Keratinocyte (primary cell): ENCODE data around the gene KCNJ6. TPM values are rescaled to one million over a fixed set of nuclear protein-coding genes. Genes with fewer than 3 reads are reported as not detected.

ENCODE experiments used
- DNase-seq: peaks from one replicate; pipeline ENCODE4 v3.0.0-alpha.2; 2011; ENCODE audit warnings: low read depth, missing footprints, low spot score
- FAIRE-seq: peaks from 2 replicates; lab custom pipeline; 2011; peaks lifted over from hg19 to GRCh38; lab: Jason Lieb, UNC
- H2AFZ ChIP-seq: 2 replicates; pipeline ENCODE4 v1.6.0; 2012; ENCODE audit warnings: low read length, control low read depth, inconsistent platforms; ENCODE audit not compliant: control insufficient read depth
- H3K27ac ChIP-seq: 2 replicates; pipeline ENCODE4 v1.5.1; 2011; ENCODE audit warnings: low read length; ENCODE audit not compliant: control insufficient read depth, insufficient read depth
- H3K27me3 ChIP-seq: 3 replicates; pipeline ENCODE4 v1.6.0; 2011; ENCODE audit warnings: low read length; ENCODE audit not compliant: control insufficient read depth, insufficient read depth; ENCODE audit errors: extremely low read depth
- H3K36me3 ChIP-seq, 2 experiments: 2 replicates in 1 of 2; 3 replicates in 1 of 2; pipeline ENCODE4 v1.5.1; 2011; ENCODE audit warnings: low read length in 2 of 2, mild to moderate bottlenecking in 1 of 2; ENCODE audit not compliant: control insufficient read depth in 2 of 2, insufficient read depth in 2 of 2; ENCODE audit errors: extremely low read depth in 1 of 2
- H3K4me1 ChIP-seq: 3 replicates; pipeline ENCODE4 v1.5.1; 2011; ENCODE audit warnings: low read length; ENCODE audit not compliant: control insufficient read depth, insufficient read depth; ENCODE audit errors: extremely low read depth
- H3K4me2 ChIP-seq: 3 replicates; pipeline ENCODE4 v1.6.0; 2011; ENCODE audit warnings: low read depth, low read length; ENCODE audit not compliant: control insufficient read depth, insufficient read depth; ENCODE audit errors: extremely low read depth
- H3K4me3 ChIP-seq, 3 experiments: fragments of 200-600 bp in 1 of 3; sonication (generic) in 1 of 3; 2 replicates in 2 of 3; 3 replicates in 1 of 3; pipeline ENCODE4 v1.5.1; 2011 to 2016; ENCODE audit warnings: low read length in 3 of 3, mild to moderate bottlenecking in 3 of 3, control low read depth in 2 of 3, inconsistent platforms in 1 of 3, low read depth in 1 of 3, mixed read lengths in 1 of 3, mixed run types in 1 of 3, moderate library complexity in 1 of 3; ENCODE audit not compliant: control insufficient read depth in 2 of 3, insufficient read depth in 2 of 3; ENCODE audit errors: extremely low read depth in 1 of 3
- H3K79me2 ChIP-seq: 2 replicates; pipeline ENCODE4 v1.6.0; 2012; ENCODE audit warnings: low read length; ENCODE audit not compliant: control insufficient read depth, insufficient read depth
- H3K9ac ChIP-seq: 3 replicates; pipeline ENCODE4 v1.6.0; 2011; ENCODE audit warnings: low read length; ENCODE audit not compliant: control insufficient read depth, insufficient read depth; ENCODE audit errors: extremely low read depth
- H3K9me1 ChIP-seq: 3 replicates; pipeline ENCODE4 v1.6.0; 2011; ENCODE audit warnings: low read length; ENCODE audit not compliant: control insufficient read depth, insufficient read depth; ENCODE audit errors: extremely low read depth
- H3K9me3 ChIP-seq: 2 replicates; pipeline ENCODE4 v1.5.1; 2012; ENCODE audit warnings: low read depth, low read length; ENCODE audit not compliant: control insufficient read depth
- H4K20me1 ChIP-seq: 3 replicates; pipeline ENCODE4 v1.6.0; 2011; ENCODE audit warnings: low read length; ENCODE audit not compliant: control insufficient read depth, insufficient read depth; ENCODE audit errors: extremely low read depth
- EZH2 ChIP-seq: IDR thresholded peaks from one replicate; pipeline ENCODE4 v1.6.1; 2012; ENCODE audit warnings: inconsistent platforms, mild to moderate bottlenecking, low read length, moderate library complexity
- dilution Hi-C: fragments of 300-500 bp; cut with MboI; formaldehyde crosslinking; loops from one replicate; pipeline ENCODE4 v1.7.0; 2020; ENCODE audit warnings: low sequenced_read_pairs; ENCODE audit not compliant: extremely low pct_ligation_motif_present
- polyA plus RNA-seq, 5 experiments: library from polyadenylated mRNA; depleted of rRNA in 3 of 5; stranded (reverse) in 3 of 5; stranded (forward) in 1 of 5; unstranded in 1 of 5; fragments of >200 nt; gene quantifications; 1 replicate in 1 of 5; 2 replicates in 3 of 5; 3 replicates in 1 of 5; pipeline versions ENCODE4 v1.2.1 to v1.2.3, GENCODE V29; 2011 to 2012; ENCODE audit warnings: missing spikeins in 2 of 5, low read depth in 1 of 5, low replicate concordance in 1 of 5
- TF ChIP-seq, protein P1 (sequence below), 3 experiments: IDR thresholded peaks in 1 of 3; conservative IDR thresholded peaks in 1 of 3; optimal IDR thresholded peaks in 1 of 3; 2 replicates in 2 of 3; 3 replicates in 1 of 3; pipeline versions ENCODE3 to v1.5.1; 2011; ENCODE audit warnings: low read length in 3 of 3, mild to moderate bottlenecking in 3 of 3, moderate library complexity in 2 of 3, control low read depth in 1 of 3, inconsistent platforms in 1 of 3; ENCODE audit not compliant: insufficient read depth in 2 of 3; ENCODE audit errors: extremely low read depth in 1 of 3

The KCNJ6 gene
- polyA plus RNA-seq, 1 donor (not counting 4 experiments of a cell fraction or from before 2014, with no cell fraction given) = not detected

DNA sequence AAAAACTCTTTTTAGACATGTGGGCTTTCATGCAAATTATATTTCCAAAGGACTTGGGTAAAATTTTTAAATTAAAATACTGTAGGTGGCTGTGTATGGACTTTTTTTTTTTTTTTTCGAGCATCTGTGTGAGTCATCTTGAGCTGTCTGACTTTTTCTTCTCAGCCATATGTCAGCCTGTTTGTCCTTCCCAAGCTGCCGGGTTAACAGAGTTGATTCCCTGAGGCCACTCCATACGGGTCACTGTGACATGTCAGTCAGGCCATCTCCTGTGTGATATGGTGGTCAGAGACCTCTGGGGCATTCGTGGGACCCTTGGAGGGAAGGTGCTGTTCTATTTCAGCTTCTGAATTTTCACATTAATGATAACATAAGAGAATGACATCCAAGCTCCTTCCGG is 148.3 kb downstream of the KCNJ6 start:
- FAIRE-seq (peak; percentile 76), DNase-seq (no peak)
- no peaks in the 10 kb centered on the region for H3K36me3 ChIP-seq
- peak overlapping the region; percentile 3 for H3K4me2 ChIP-seq
- no peak overlapping the region for H3K9ac ChIP-seq
- no peak overlapping the region for H3K4me3 ChIP-seq
- no peaks in the 10 kb centered on the region for H3K9me1 ChIP-seq
- H4K20me1 ChIP-seq = no peaks in the 10 kb centered on the region
- H3K79me2 ChIP-seq = no peaks in the 10 kb centered on the region
- H3K4me1 ChIP-seq = peaks cover 61% of the 10 kb centered on the region
- H3K9me3 ChIP-seq = no peaks in the 10 kb centered on the region
- TF ChIP-seq, protein P1, sequence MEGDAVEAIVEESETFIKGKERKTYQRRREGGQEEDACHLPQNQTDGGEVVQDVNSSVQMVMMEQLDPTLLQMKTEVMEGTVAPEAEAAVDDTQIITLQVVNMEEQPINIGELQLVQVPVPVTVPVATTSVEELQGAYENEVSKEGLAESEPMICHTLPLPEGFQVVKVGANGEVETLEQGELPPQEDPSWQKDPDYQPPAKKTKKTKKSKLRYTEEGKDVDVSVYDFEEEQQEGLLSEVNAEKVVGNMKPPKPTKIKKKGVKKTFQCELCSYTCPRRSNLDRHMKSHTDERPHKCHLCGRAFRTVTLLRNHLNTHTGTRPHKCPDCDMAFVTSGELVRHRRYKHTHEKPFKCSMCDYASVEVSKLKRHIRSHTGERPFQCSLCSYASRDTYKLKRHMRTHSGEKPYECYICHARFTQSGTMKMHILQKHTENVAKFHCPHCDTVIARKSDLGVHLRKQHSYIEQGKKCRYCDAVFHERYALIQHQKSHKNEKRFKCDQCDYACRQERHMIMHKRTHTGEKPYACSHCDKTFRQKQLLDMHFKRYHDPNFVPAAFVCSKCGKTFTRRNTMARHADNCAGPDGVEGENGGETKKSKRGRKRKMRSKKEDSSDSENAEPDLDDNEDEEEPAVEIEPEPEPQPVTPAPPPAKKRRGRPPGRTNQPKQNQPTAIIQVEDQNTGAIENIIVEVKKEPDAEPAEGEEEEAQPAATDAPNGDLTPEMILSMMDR (optimal IDR thresholded peaks at IDR 0.05 in 1 of 3, IDR thresholded peaks at IDR 0.05 in 1 of 3, conservative IDR thresholded peaks at IDR 0.05 in 1 of 3; ENCODE audit: extremely low read depth in 1 of 3, insufficient read depth in 2 of 3, low read length in 3 of 3) = no peak
- no peak for TF ChIP-seq EZH2
- peak overlapping the region; percentile 47 for H2AFZ ChIP-seq
- no peak overlapping the region for H3K27ac ChIP-seq
- dilution Hi-C loops = no loop called here
- no peaks in the 10 kb centered on the region for H3K27me3 ChIP-seq

DNA sequence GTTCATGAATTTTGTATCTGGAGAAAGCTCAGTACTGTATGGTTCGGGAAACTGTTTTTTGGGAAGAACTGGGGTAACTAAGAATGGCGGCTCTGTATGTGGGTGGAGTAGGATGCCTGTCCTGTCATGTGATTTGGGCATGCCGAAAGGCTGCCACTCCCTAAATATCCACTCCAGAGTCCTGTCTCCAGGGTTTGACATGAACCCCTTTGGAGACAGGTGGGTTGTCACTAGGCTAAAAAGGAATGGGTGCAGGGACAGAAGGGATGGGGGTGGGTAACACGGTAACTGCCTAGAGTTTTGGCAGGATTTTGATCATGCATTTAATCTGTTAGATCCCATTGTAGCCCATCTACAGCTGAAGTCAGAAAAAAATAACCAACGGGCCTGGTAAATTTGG is 150.1 kb downstream of the KCNJ6 start:
- Histone ChIP-seq H3K9me1 (no peaks in the 10 kb centered on the region), H3K9me3 (no peaks in the 10 kb centered on the region), H3K4me3 (no peak overlapping the region), H2AFZ (no peak overlapping the region), H3K9ac (no peak overlapping the region), H3K27ac (peak overlapping the region; percentile 24), H3K4me2 (peak overlapping the region; percentile 77), H3K36me3 (no peaks in the 10 kb centered on the region), H3K4me1 (peaks cover 67% of the 10 kb centered on the region), H3K27me3 (no peaks in the 10 kb centered on the region), H3K79me2 (no peaks in the 10 kb centered on the region), H4K20me1 (no peaks in the 10 kb centered on the region)
- FAIRE-seq (no peak), DNase-seq (no peak)
- TF ChIP-seq EZH2 = no peak
- TF ChIP-seq, protein P1 (optimal IDR thresholded peaks at IDR 0.05 in 1 of 3, IDR thresholded peaks at IDR 0.05 in 1 of 3, conservative IDR thresholded peaks at IDR 0.05 in 1 of 3; ENCODE audit: extremely low read depth in 1 of 3, insufficient read depth in 2 of 3, low read length in 3 of 3) = no peak
- dilution Hi-C loops = no loop called here
